ENCODE results near the gene GAPDH.

- TF ChIP-seq CTCF (IDR thresholded peaks at IDR 0.05), result no peak
- no peak for TF ChIP-seq POLR2AphosphoS5 (IDR thresholded peaks at IDR 0.05)
- no peak for TF ChIP-seq POLR2A (IDR thresholded peaks at IDR 0.05)
Observed at GRCh38 chr12:6494258-6494743, 40.0 kb upstream of the GAPDH start.

Data from prostate gland (tissue), 2 donors.